Neural cell (in vitro differentiated cells): ENCODE measurements around the gene RABGAP1L. TPM values are rescaled to one million over a fixed set of nuclear protein-coding genes. Genes with fewer than 3 reads are reported as not detected.

Experiments
- H2AFZ ChIP-seq: fragments of 200-600, 300-800 bp; sonication (generic), shearing (Covaris generic); 2 replicates; pipeline ENCODE4 v1.6.0; 2014; ENCODE audit warnings: low read depth, mild to moderate bottlenecking, antibody characterized with exemption, low read length, moderate library complexity
- H3F3A ChIP-seq: fragments of 200-600 bp; shearing (Covaris generic); 2 replicates; pipeline ENCODE4 v1.6.1; 2016; ENCODE audit warnings: mild to moderate bottlenecking, moderate library complexity, mixed read lengths, antibody characterized with exemption, low read length; ENCODE audit not compliant: insufficient read depth, poor library complexity, severe bottlenecking
- H3K27ac ChIP-seq: fragments of 200-600, 300-800 bp; sonication (generic), shearing (Covaris generic); 2 replicates; pipeline ENCODE4 v1.5.1; 2014; ENCODE audit warnings: mild to moderate bottlenecking, low read length, moderate library complexity
- H3K27me3 ChIP-seq: fragments of 300-800, 200-600 bp; sonication (generic), shearing (Covaris generic); 2 replicates; pipeline ENCODE4 v1.6.0; 2014; ENCODE audit warnings: mild to moderate bottlenecking, low read depth, low read length, moderate library complexity; ENCODE audit not compliant: insufficient read depth
- H3K36me3 ChIP-seq: fragments of 300-800, 200-600 bp; sonication (generic), shearing (Covaris generic); 2 replicates; pipeline ENCODE4 v1.5.1; 2014; ENCODE audit warnings: mild to moderate bottlenecking, antibody characterized with exemption, low read length, moderate library complexity; ENCODE audit not compliant: insufficient read depth
- H3K4me2 ChIP-seq: fragments of 300-800, 200-600 bp; sonication (generic), shearing (Covaris generic); 2 replicates; pipeline ENCODE4 v1.6.0; 2014; ENCODE audit warnings: mild to moderate bottlenecking, low read length
- H3K4me3 ChIP-seq: fragments of 300-800, 200-600 bp; sonication (generic), shearing (Covaris generic); 2 replicates; pipeline ENCODE4 v1.5.1; 2014; ENCODE audit warnings: mild to moderate bottlenecking, low read length, moderate library complexity
- H3K79me2 ChIP-seq: fragments of 200-600 bp; shearing (Covaris generic); replicated peaks from 2 replicates; pipeline ENCODE4 v1.6.0; 2014; ENCODE audit warnings: mild to moderate bottlenecking, low read length, moderate library complexity; ENCODE audit not compliant: insufficient read depth
- H3K9ac ChIP-seq: fragments of 300-800, 200-600 bp; sonication (generic), shearing (Covaris generic); 2 replicates; pipeline ENCODE4 v1.6.1; 2016; ENCODE audit warnings: mild to moderate bottlenecking, low read length, mixed read lengths
- H3K9me2 ChIP-seq: fragments of 200-600 bp; shearing (Covaris generic); 2 replicates; pipeline ENCODE4 v1.6.1; 2016; ENCODE audit warnings: mild to moderate bottlenecking, low read length, mixed read lengths; ENCODE audit not compliant: insufficient read depth
- H3K9me3 ChIP-seq: fragments of 200-600, 300-800 bp; sonication (generic), shearing (Covaris generic); 2 replicates; pipeline ENCODE4 v1.6.1; 2016; ENCODE audit warnings: mild to moderate bottlenecking, mixed run types, low read length, moderate library complexity, mixed read lengths
- H4K20me1 ChIP-seq: fragments of 200-600 bp; shearing (Covaris generic); 2 replicates; pipeline ENCODE4 v1.6.1; 2016; ENCODE audit warnings: mild to moderate bottlenecking, mixed run types; ENCODE audit not compliant: insufficient read depth
- CTCF ChIP-seq: fragments of 450-650 bp; IDR thresholded peaks from 2 replicates; pipeline ENCODE4 v1.5.1; 2014; ENCODE audit warnings: antibody characterized with exemption, mild to moderate bottlenecking, moderate library complexity; ENCODE audit not compliant: poor library complexity, severe bottlenecking
- EP300 ChIP-seq: fragments of 450-650 bp; conservative IDR thresholded peaks from 2 replicates; pipeline ENCODE4 v1.6.1; 2014; ENCODE audit warnings: antibody characterized with exemption, mild to moderate bottlenecking, moderate library complexity; ENCODE audit not compliant: poor library complexity, severe bottlenecking
- EZH2 ChIP-seq: fragments of 200-600, 300-800 bp; shearing (Covaris generic), sonication (generic); IDR thresholded peaks from 2 replicates; pipeline ENCODE4 v1.6.1; 2014; ENCODE audit warnings: antibody characterized with exemption, low read length, borderline replicate concordance, mild to moderate bottlenecking; ENCODE audit not compliant: insufficient read depth, poor library complexity, severe bottlenecking
- MXI1 ChIP-seq: fragments of 450-650 bp; conservative IDR thresholded peaks from 2 replicates; pipeline ENCODE4 v1.6.1; 2014; ENCODE audit warnings: antibody characterized with exemption, mild to moderate bottlenecking; ENCODE audit not compliant: poor library complexity, severe bottlenecking
- POLR2AphosphoS5 ChIP-seq: IDR thresholded peaks from 2 replicates; pipeline ENCODE4 v1.6.1; 2012
- RAD21 ChIP-seq: fragments of 450-650 bp; conservative IDR thresholded peaks from 2 replicates; pipeline ENCODE4 v1.6.1; 2014; ENCODE audit warnings: antibody characterized with exemption, mild to moderate bottlenecking, moderate library complexity
- SMC3 ChIP-seq: fragments of 450-650 bp; conservative IDR thresholded peaks from 2 replicates; pipeline ENCODE4 v1.6.1; 2014; ENCODE audit warnings: antibody characterized with exemption, mild to moderate bottlenecking, moderate library complexity; ENCODE audit not compliant: poor library complexity
- TAF1 ChIP-seq: IDR thresholded peaks from 2 replicates; pipeline ENCODE4 v1.6.1; 2012; ENCODE audit warnings: low read depth
- polyA plus RNA-seq: library from polyadenylated mRNA; depleted of rRNA; stranded (reverse); fragments of >200 nt; gene quantifications from 2 replicates; pipeline ENCODE4 v1.2.3, GENCODE V29; 2014
- TF ChIP-seq, protein P1 (sequence below): IDR thresholded peaks from 2 replicates; pipeline ENCODE4 v1.6.1; 2012; ENCODE audit warnings: borderline replicate concordance

Gene RABGAP1L
- polyA plus RNA-seq, 1 donor from 2014 or later, result 32.2 TPM

DNA sequence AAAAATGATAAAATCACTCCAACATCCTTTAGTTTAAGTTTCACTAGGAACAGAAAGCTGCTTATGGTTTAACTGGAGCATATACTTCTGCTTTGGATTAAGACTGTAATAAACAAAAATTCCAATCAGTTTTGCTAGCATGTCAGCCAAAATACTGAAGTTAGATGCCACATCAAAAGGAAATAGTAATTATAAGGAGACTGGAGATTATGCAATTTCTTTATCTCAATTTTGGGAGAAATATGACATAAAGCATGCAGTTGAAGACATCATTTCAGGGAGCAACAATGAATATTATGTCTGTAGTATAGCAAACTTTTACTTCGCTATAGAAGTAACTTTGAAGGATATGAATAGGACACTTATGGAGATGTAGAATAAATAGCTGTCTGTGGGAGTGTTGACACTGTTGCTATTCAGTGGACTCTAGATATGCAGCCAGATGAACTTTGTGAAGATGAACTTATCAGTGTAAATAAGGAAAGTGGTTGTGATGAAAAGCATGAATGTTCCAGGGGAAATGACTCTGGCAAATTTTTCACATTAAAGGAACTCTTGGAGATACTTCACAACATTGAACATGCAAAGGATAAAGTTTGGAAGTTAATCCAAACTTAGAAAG lies 107.8 kb downstream of the RABGAP1L start:
- H3K36me3 ChIP-seq, result no peaks in the 10 kb centered on the region
- no peak overlapping the region for H3K27ac ChIP-seq
- no peaks in the 10 kb centered on the region for H3K27me3 ChIP-seq
- no peaks in the 10 kb centered on the region for H3F3A ChIP-seq
- TF ChIP-seq EZH2, result no peak
- no peak for TF ChIP-seq RAD21
- H4K20me1 ChIP-seq, result no peaks in the 10 kb centered on the region
- H3K79me2 ChIP-seq, result no peaks in the 10 kb centered on the region
- H3K4me2 ChIP-seq, result no peak overlapping the region
- no peaks in the 10 kb centered on the region for H3K9me2 ChIP-seq
- no peak overlapping the region for H3K4me3 ChIP-seq
- H2AFZ ChIP-seq, result no peak overlapping the region
- no peak overlapping the region for H3K9ac ChIP-seq
- H3K9me3 ChIP-seq, result no peaks in the 10 kb centered on the region

GRCh38 chr1:174269989-174270651 lies 110.8 kb downstream of the RABGAP1L start:
- Histone ChIP-seq H3K4me2 (no peak overlapping the region), H3K27ac (no peak overlapping the region), H3K4me3 (no peak overlapping the region), H2AFZ (no peak overlapping the region), H3K9me2 (no peaks in the 10 kb centered on the region), H3F3A (no peaks in the 10 kb centered on the region), H3K79me2 (no peaks in the 10 kb centered on the region), H4K20me1 (no peaks in the 10 kb centered on the region), H3K36me3 (no peaks in the 10 kb centered on the region), H3K9ac (no peak overlapping the region), H3K9me3 (no peaks in the 10 kb centered on the region), H3K27me3 (no peaks in the 10 kb centered on the region)
- TF ChIP-seq EZH2, result no peak
- no peak for TF ChIP-seq POLR2AphosphoS5
- no peak for TF ChIP-seq EP300
- no peak for TF ChIP-seq MXI1
- no peak for TF ChIP-seq TAF1
- no peak for TF ChIP-seq CTCF
- TF ChIP-seq SMC3, result no peak
- TF ChIP-seq RAD21, result no peak
- TF ChIP-seq, protein P1, sequence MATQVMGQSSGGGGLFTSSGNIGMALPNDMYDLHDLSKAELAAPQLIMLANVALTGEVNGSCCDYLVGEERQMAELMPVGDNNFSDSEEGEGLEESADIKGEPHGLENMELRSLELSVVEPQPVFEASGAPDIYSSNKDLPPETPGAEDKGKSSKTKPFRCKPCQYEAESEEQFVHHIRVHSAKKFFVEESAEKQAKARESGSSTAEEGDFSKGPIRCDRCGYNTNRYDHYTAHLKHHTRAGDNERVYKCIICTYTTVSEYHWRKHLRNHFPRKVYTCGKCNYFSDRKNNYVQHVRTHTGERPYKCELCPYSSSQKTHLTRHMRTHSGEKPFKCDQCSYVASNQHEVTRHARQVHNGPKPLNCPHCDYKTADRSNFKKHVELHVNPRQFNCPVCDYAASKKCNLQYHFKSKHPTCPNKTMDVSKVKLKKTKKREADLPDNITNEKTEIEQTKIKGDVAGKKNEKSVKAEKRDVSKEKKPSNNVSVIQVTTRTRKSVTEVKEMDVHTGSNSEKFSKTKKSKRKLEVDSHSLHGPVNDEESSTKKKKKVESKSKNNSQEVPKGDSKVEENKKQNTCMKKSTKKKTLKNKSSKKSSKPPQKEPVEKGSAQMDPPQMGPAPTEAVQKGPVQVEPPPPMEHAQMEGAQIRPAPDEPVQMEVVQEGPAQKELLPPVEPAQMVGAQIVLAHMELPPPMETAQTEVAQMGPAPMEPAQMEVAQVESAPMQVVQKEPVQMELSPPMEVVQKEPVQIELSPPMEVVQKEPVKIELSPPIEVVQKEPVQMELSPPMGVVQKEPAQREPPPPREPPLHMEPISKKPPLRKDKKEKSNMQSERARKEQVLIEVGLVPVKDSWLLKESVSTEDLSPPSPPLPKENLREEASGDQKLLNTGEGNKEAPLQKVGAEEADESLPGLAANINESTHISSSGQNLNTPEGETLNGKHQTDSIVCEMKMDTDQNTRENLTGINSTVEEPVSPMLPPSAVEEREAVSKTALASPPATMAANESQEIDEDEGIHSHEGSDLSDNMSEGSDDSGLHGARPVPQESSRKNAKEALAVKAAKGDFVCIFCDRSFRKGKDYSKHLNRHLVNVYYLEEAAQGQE, result no peak
